Superior temporal gyrus (tissue), 1 donor: ENCODE data around the gene FADS3.

Source experiments
- DNase-seq: peaks from one replicate; pipeline ENCODE4 v3.0.0-alpha.2; 2016; ENCODE audit errors: extremely low spot score

The FADS3 gene

GRCh38 chr11:61860054-61860903, 31.1 kb downstream of the FADS3 start:
- no peak for DNase-seq

- DNase-seq = no peak
Observed at GRCh38 chr11:61855939-61856680, 35.2 kb downstream of the FADS3 start.

GRCh38 chr11:61854966-61855714, 36.2 kb downstream of the FADS3 start:
- DNase-seq = no peak

- no peak for DNase-seq
Observed at GRCh38 chr11:61854206-61854895, 37.0 kb downstream of the FADS3 start.

GRCh38 chr11:61853698-61854169, 37.6 kb downstream of the FADS3 start:
- DNase-seq = no peak

- no peak for DNase-seq
Observed at GRCh38 chr11:61851900-61852295, 39.4 kb downstream of the FADS3 start.

GRCh38 chr11:61851113-61851899, 40.0 kb downstream of the FADS3 start:
- DNase-seq = no peak

- DNase-seq = peak; percentile 77
Observed at GRCh38 chr11:61850687-61851086, 40.7 kb downstream of the FADS3 start.

GRCh38 chr11:61848631-61849030, 42.7 kb downstream of the FADS3 start:
- no peak for DNase-seq

- DNase-seq = no peak
Observed at GRCh38 chr11:61847914-61848581, 43.3 kb downstream of the FADS3 start.

- DNase-seq = no peak
Observed at GRCh38 chr11:61846362-61847020, 44.9 kb downstream of the FADS3 start.

GRCh38 chr11:61844909-61845565, 46.3 kb downstream of the FADS3 start:
- DNase-seq = no peak

GRCh38 chr11:61842528-61842820, 48.9 kb downstream of the FADS3 start:
- DNase-seq = no peak

GRCh38 chr11:61841636-61842527, 49.5 kb downstream of the FADS3 start:
- DNase-seq = peak; percentile 52

- DNase-seq = no peak
Observed at GRCh38 chr11:61840371-61840770, 51.0 kb downstream of the FADS3 start.

GRCh38 chr11:61839742-61840141, 51.6 kb downstream of the FADS3 start:
- no peak for DNase-seq

GRCh38 chr11:61838921-61839320, 52.4 kb downstream of the FADS3 start:
- DNase-seq = no peak

GRCh38 chr11:61838501-61838900, 52.8 kb downstream of the FADS3 start:
- DNase-seq = no peak
